ENCODE results near the gene ACER3.

The ACER3 gene

DNA sequence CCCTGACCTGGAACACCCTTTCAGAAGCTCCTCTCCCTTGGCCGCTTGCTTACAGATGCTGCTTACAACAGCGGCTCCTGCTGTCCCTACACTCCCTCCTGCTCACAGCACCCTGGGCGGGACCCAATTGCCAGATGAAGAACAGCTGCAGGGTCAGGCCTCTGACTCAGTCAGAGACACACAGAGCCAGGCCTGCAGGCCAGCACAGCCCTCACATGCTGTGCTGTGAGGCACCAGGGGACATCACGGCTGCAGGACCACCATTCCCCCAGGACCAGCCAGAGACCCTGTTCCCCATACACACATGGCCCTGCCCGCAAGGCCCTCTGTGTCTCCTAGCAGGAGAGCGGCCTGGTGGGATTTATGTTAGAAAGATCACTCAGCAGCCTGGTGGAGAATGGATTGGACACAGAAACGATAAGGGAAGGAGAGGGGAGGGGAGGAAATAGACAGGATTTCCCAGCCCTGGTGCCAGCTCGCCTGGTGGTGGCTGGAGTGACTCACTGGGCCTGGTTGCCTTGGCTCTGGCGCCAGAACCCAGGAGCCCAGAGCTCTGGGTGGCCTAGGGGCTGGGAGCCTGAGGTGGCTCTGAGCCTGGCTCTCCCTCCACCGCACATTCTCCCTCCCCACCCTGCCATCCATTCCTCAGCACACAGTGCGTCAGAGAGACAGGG is 212.7 kb downstream of the ACER3 start:
- Histone ChIP-seq H4K91ac (ENCODE audit: low read depth, low read length) (no peak overlapping the region), H3K27ac (ENCODE audit: low read depth, low read length) (no peak overlapping the region), H2AK5ac (ENCODE audit: low read length) (no peak overlapping the region), H3K4me1 (ENCODE audit: control insufficient read depth in 1 of 2, insufficient read depth in 2 of 2, low read length in 2 of 2) (peaks cover 0 to 13% of the 10 kb centered on the region in 2 experiments), H3K9me3 (ENCODE audit: insufficient read depth, low read depth, low read length) (no peaks in the 10 kb centered on the region), H3K23ac (ENCODE audit: low read length) (no peak overlapping the region), H3K4me2 (ENCODE audit: low read length) (no peak overlapping the region), H4K12ac (ENCODE audit: low read depth, low read length) (no peak overlapping the region), H3K14ac (ENCODE audit: low read length) (no peak overlapping the region), H2AFZ (ENCODE audit: insufficient read depth, low read length, poor library complexity) (no peak overlapping the region), H3K4ac (ENCODE audit: low read depth, low read length) (no peak overlapping the region), H2BK120ac (ENCODE audit: insufficient read depth, low read length, poor library complexity) (no peak overlapping the region), H3K18ac (ENCODE audit: low read length) (no peak overlapping the region), H4K8ac (ENCODE audit: low read depth, low read length) (no peak overlapping the region), H2BK12ac (ENCODE audit: low read length) (no peak overlapping the region), H3K79me1 (ENCODE audit: low read length) (no peaks in the 10 kb centered on the region), H3K27me3 (ENCODE audit: insufficient read depth, low read length) (no peaks in the 10 kb centered on the region), H3K9ac (ENCODE audit: low read length) (no peak overlapping the region), H2BK5ac (ENCODE audit: low read depth, low read length, poor library complexity) (no peak overlapping the region), H3K36me3 (ENCODE audit: control insufficient read depth in 1 of 2, insufficient read depth in 2 of 2, low read length in 2 of 2) (no peaks in the 10 kb centered on the region), H3K79me2 (ENCODE audit: control insufficient read depth, insufficient read depth, low read length, poor library complexity) (no peaks in the 10 kb centered on the region), H3K4me3 (ENCODE audit: low read depth, low read length) (no peak overlapping the region)
- peak in 1 of 2 donors; percentile 26 for DNase-seq
- no CpG with 5 or more reads among the region's 11 CpGs for WGBS (ENCODE audit: extremely low coverage, insufficient coverage, insufficient read length)

DNA sequence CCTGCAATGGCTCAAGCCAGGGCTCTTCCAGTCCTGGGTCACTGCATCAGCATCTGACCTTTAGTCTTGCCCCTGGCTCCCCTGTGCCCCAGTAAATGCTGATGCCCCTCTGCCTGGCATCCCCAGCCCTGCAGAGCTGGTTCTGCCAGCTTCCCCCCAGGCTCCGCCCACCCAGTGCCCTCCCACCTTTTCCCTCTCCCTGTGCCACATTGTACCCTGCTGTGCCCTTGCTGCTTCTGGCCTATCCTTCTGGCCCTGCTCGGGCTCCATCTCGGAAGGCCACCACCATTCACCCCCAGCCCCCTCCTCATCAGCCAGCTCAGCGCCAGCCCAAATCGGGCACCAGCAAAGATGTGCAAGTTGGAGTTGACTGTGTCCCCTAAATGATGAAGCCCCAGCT is 213.5 kb downstream of the ACER3 start:
- Histone ChIP-seq H2BK120ac (ENCODE audit: insufficient read depth, low read length, poor library complexity) (no peak overlapping the region), H3K18ac (ENCODE audit: low read length) (no peak overlapping the region), H3K4me1 (ENCODE audit: control insufficient read depth in 1 of 2, insufficient read depth in 2 of 2, low read length in 2 of 2) (peaks cover 0 to 13% of the 10 kb centered on the region in 2 experiments)

DNA sequence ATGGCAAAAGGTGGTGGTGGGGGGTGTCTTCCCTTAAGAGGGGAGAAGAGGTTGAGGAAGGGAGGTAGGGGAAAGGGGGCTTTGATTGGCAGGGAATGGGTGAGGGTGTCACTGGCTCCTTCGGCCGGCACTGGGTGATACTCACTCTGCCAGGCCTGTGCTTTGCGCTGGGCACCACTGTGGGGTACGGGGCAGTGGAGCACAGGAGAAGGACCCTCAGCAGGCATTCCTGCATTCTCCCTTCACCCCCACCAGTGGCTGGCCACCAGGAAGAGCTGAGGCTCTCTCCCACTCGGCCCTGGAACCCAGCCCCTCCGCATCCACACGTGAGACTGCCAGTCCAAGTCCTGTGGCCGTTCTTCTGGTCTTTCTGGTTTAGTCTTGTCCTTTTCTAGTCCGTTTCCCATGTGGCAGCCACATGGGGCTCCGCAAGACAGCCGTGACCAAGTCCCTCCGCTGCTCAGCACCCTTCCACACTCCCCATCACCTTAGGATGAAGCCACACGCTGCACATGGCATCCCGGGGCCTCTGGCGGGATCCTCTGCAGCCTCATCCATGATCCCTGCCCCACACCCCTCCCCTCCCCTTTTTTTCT is 214.0 kb downstream of the ACER3 start:
- Histone ChIP-seq H2BK120ac (ENCODE audit: insufficient read depth, low read length, poor library complexity) (no peak overlapping the region), H4K12ac (ENCODE audit: low read depth, low read length) (no peak overlapping the region), H2BK12ac (ENCODE audit: low read length) (no peak overlapping the region), H2AK5ac (ENCODE audit: low read length) (no peak overlapping the region), H4K91ac (ENCODE audit: low read depth, low read length) (no peak overlapping the region), H4K8ac (ENCODE audit: low read depth, low read length) (no peak overlapping the region), H3K79me2 (ENCODE audit: control insufficient read depth, insufficient read depth, low read length, poor library complexity) (no peaks in the 10 kb centered on the region), H3K9ac (ENCODE audit: low read length) (no peak overlapping the region), H3K14ac (ENCODE audit: low read length) (no peak overlapping the region), H3K4me2 (ENCODE audit: low read length) (no peak overlapping the region), H3K79me1 (ENCODE audit: low read length) (no peaks in the 10 kb centered on the region), H3K18ac (ENCODE audit: low read length) (no peak overlapping the region), H3K4me3 (ENCODE audit: low read depth, low read length) (no peak overlapping the region), H3K27me3 (ENCODE audit: insufficient read depth, low read length) (no peaks in the 10 kb centered on the region), H3K27ac (ENCODE audit: low read depth, low read length) (no peak overlapping the region), H2AFZ (ENCODE audit: insufficient read depth, low read length, poor library complexity) (no peak overlapping the region), H3K23ac (ENCODE audit: low read length) (no peak overlapping the region), H3K9me3 (ENCODE audit: insufficient read depth, low read depth, low read length) (no peaks in the 10 kb centered on the region), H3K36me3 (ENCODE audit: control insufficient read depth in 1 of 2, insufficient read depth in 2 of 2, low read length in 2 of 2) (no peaks in the 10 kb centered on the region), H3K4me1 (ENCODE audit: control insufficient read depth in 1 of 2, insufficient read depth in 2 of 2, low read length in 2 of 2) (peaks cover 0 to 13% of the 10 kb centered on the region in 2 experiments), H2BK5ac (ENCODE audit: low read depth, low read length, poor library complexity) (no peak overlapping the region), H3K4ac (ENCODE audit: low read depth, low read length) (no peak overlapping the region)
- WGBS (ENCODE audit: extremely low coverage, insufficient coverage, insufficient read length) = no CpG with 5 or more reads among the region's 15 CpGs
- no peak for DNase-seq

More for the DNA sequence above, 213.5 kb downstream of the ACER3 start:
- H2BK12ac ChIP-seq (ENCODE audit: low read length) = no peak overlapping the region
- H2AK5ac ChIP-seq (ENCODE audit: low read length) = no peak overlapping the region
- H3K14ac ChIP-seq (ENCODE audit: low read length) = no peak overlapping the region
- no peak overlapping the region for H3K9ac ChIP-seq (ENCODE audit: low read length)
- no peak overlapping the region for H3K4me3 ChIP-seq (ENCODE audit: low read depth, low read length)
- H4K8ac ChIP-seq (ENCODE audit: low read depth, low read length) = no peak overlapping the region
- H3K27me3 ChIP-seq (ENCODE audit: insufficient read depth, low read length) = no peaks in the 10 kb centered on the region
- no peak overlapping the region for H2BK5ac ChIP-seq (ENCODE audit: low read depth, low read length, poor library complexity)
- no peak overlapping the region for H2AFZ ChIP-seq (ENCODE audit: insufficient read depth, low read length, poor library complexity)
- H3K36me3 ChIP-seq (ENCODE audit: control insufficient read depth in 1 of 2, insufficient read depth in 2 of 2, low read length in 2 of 2) = no peaks in the 10 kb centered on the region
- H4K12ac ChIP-seq (ENCODE audit: low read depth, low read length) = no peak overlapping the region
- no peaks in the 10 kb centered on the region for H3K9me3 ChIP-seq (ENCODE audit: insufficient read depth, low read depth, low read length)
- H3K79me1 ChIP-seq (ENCODE audit: low read length) = no peaks in the 10 kb centered on the region
- no peak overlapping the region for H4K91ac ChIP-seq (ENCODE audit: low read depth, low read length)
- no peak overlapping the region for H3K23ac ChIP-seq (ENCODE audit: low read length)
- no CpG with 5 or more reads among the region's 5 CpGs for WGBS (ENCODE audit: extremely low coverage, insufficient coverage, insufficient read length)
- H3K79me2 ChIP-seq (ENCODE audit: control insufficient read depth, insufficient read depth, low read length, poor library complexity) = no peaks in the 10 kb centered on the region
- H3K4me2 ChIP-seq (ENCODE audit: low read length) = no peak overlapping the region
- no peak for DNase-seq
- no peak overlapping the region for H3K4ac ChIP-seq (ENCODE audit: low read depth, low read length)
- no peak overlapping the region for H3K27ac ChIP-seq (ENCODE audit: low read depth, low read length)

DNA sequence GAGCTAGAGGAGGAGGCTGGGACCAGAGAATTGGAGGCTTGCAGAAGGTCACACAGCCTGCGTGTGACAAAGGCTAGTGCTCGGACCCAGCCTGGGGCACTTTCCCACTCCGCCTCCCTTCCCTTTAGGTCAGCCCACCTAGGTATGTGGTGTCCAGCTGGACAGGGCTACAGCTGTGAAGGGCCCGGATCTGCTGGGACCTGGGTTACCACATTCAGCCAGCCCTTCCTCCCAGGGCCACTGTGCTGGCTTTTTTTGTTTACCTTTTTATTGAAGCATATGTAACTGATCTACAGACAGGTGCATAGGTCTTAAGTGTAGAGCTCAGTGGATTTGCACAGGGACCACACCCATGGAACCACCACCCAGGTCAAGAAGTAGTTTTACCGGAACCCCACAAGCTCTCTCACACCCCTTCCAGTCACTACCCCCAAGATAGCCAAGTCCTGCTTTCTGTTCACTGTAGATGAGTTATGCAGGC is 214.7 kb downstream of the ACER3 start:
- peaks cover 0 to 13% of the 10 kb centered on the region in 2 experiments for H3K4me1 ChIP-seq (ENCODE audit: control insufficient read depth in 1 of 2, insufficient read depth in 2 of 2, low read length in 2 of 2)
- no peaks in the 10 kb centered on the region for H3K79me2 ChIP-seq (ENCODE audit: control insufficient read depth, insufficient read depth, low read length, poor library complexity)
- H3K27me3 ChIP-seq (ENCODE audit: insufficient read depth, low read length) = no peaks in the 10 kb centered on the region
- no CpG with 5 or more reads among the region's 5 CpGs for WGBS (ENCODE audit: extremely low coverage, insufficient coverage, insufficient read length)
- DNase-seq = no peak
- no peak overlapping the region for H3K18ac ChIP-seq (ENCODE audit: low read length)
- no peak overlapping the region for H2BK120ac ChIP-seq (ENCODE audit: insufficient read depth, low read length, poor library complexity)
- H3K4me2 ChIP-seq (ENCODE audit: low read length) = no peak overlapping the region
- H3K4ac ChIP-seq (ENCODE audit: low read depth, low read length) = no peak overlapping the region
- H3K79me1 ChIP-seq (ENCODE audit: low read length) = no peaks in the 10 kb centered on the region
- H3K4me3 ChIP-seq (ENCODE audit: low read depth, low read length) = no peak overlapping the region
- no peak overlapping the region for H4K91ac ChIP-seq (ENCODE audit: low read depth, low read length)
- no peak overlapping the region for H3K23ac ChIP-seq (ENCODE audit: low read length)
- H3K9ac ChIP-seq (ENCODE audit: low read length) = no peak overlapping the region
- no peak overlapping the region for H2BK5ac ChIP-seq (ENCODE audit: low read depth, low read length, poor library complexity)
- H3K9me3 ChIP-seq (ENCODE audit: insufficient read depth, low read depth, low read length) = no peaks in the 10 kb centered on the region
- H3K36me3 ChIP-seq (ENCODE audit: control insufficient read depth in 1 of 2, insufficient read depth in 2 of 2, low read length in 2 of 2) = no peaks in the 10 kb centered on the region
- no peak overlapping the region for H3K27ac ChIP-seq (ENCODE audit: low read depth, low read length)
- no peak overlapping the region for H2BK12ac ChIP-seq (ENCODE audit: low read length)
- H4K8ac ChIP-seq (ENCODE audit: low read depth, low read length) = no peak overlapping the region
- no peak overlapping the region for H2AFZ ChIP-seq (ENCODE audit: insufficient read depth, low read length, poor library complexity)
- H2AK5ac ChIP-seq (ENCODE audit: low read length) = no peak overlapping the region
- no peak overlapping the region for H3K14ac ChIP-seq (ENCODE audit: low read length)
- H4K12ac ChIP-seq (ENCODE audit: low read depth, low read length) = no peak overlapping the region

Measured in trophoblast cell (in vitro differentiated cells and primary cell).